Activated B cell treated with CpG ODN at 0.5 μM for 24 hours (primary cell): Measurements from ENCODE around the gene ZNF331. TPM values are rescaled to one million over a fixed set of nuclear protein-coding genes. Genes with fewer than 3 reads are reported as not detected.
A peak's percentile ranks its signal among the peaks of the same experiment; 100 is the strongest.

Source experiments
- ATAC-seq: fragments of 200-7000 bp; cut with Tn5 transposase; one replicate; pipeline ENCODE4 v1.10.0; 2021; ENCODE audit warnings: low read depth, mild to moderate bottlenecking, moderate library complexity
- CTCF ChIA-PET: fragments of 350-600 bp; sonication (Branson Sonifier 250); formaldehyde crosslinking; loops from one replicate; lab custom pipeline; 2021; ENCODE audit warnings: antibody characterized with exemption; lab: Charles Lee
- POLR2A ChIA-PET: fragments of 350-600 bp; sonication (Branson Sonifier 250); formaldehyde crosslinking; loops from one replicate; lab custom pipeline; 2021; ENCODE audit warnings: antibody characterized with exemption; lab: Charles Lee
- DNase-seq: peaks from one replicate; pipeline ENCODE4 v3.0.0; 2022
- H3K27ac Mint-ChIP-seq: one replicate; pipeline ENCODE4 v1.8.0; 2020; ENCODE audit warnings: mixed read lengths
- H3K27me3 Mint-ChIP-seq: one replicate; pipeline ENCODE4 v1.8.0; 2021; ENCODE audit warnings: mixed read lengths
- H3K36me3 Mint-ChIP-seq: one replicate; pipeline ENCODE4 v1.8.0; 2021; ENCODE audit warnings: low read depth, mixed read lengths
- H3K4me1 Mint-ChIP-seq: one replicate; pipeline ENCODE4 v1.8.0; 2021; ENCODE audit warnings: mixed read lengths
- H3K4me3 Mint-ChIP-seq: one replicate; pipeline ENCODE4 v1.8.0; 2020; ENCODE audit warnings: mild to moderate bottlenecking, mixed read lengths
- H3K9me3 Mint-ChIP-seq: one replicate; pipeline ENCODE4 v1.8.0; 2020; ENCODE audit warnings: mixed read lengths
- CTCF ChIP-seq: fragments of 200-600 bp; IDR thresholded peaks from one replicate; pipeline ENCODE4 v1.8.0; 2022; ENCODE audit warnings: antibody characterized with exemption, mild to moderate bottlenecking
- intact Hi-C: fragments of 100-400 bp; cut with micrococcal nuclease; formaldehyde crosslinking; loops from one replicate; pipeline ENCODE4 v1.15.1; 2024
- total RNA-seq: library from RNA; stranded (reverse); gene quantifications from 2 replicates; pipeline ENCODE4 v1.2.3, GENCODE V29; 2022

The ZNF331 gene
- total RNA-seq, 1 donor from 2014 or later: 31.7 TPM

DNA sequence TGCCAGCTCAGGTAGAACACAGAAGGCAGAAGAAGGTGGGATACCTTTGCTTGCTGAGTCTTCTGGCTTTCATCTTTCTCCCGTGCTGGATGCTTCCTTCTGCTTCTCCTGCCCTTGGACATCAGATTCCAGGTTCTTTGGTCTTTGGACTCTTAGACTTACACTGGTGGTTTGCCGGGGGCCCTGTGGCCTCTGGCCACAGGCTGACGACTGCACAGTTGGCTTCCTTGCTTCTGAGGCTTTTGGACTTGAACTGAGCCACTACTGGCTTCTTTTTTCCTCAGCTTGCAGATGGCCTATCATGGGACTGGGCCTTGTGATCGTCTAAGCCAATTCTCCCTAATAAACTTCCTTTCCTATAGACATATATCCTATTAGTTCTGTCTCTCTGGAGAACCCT is 19.8 kb upstream of the ZNF331 start:
- POLR2A ChIA-PET: interaction anchor here (0.9 kb wide), 1 partner anchor 323 kb away, joined by 3 read pairs; no protein-coding TSS in a partner anchor
- no peak for ATAC-seq
- no peak overlapping the region for H3K27ac Mint-ChIP-seq
- H3K9me3 Mint-ChIP-seq: peaks cover 7% of the 10 kb centered on the region
- no peak for DNase-seq
- H3K4me3 Mint-ChIP-seq: no peak overlapping the region
- CTCF ChIA-PET: no interaction called here
- peaks cover 2% of the 10 kb centered on the region for H3K27me3 Mint-ChIP-seq
- H3K4me1 Mint-ChIP-seq: peaks cover 16% of the 10 kb centered on the region
- peaks cover 11% of the 10 kb centered on the region for H3K36me3 Mint-ChIP-seq
- intact Hi-C loops: no loop called here
- no peak for TF ChIP-seq CTCF

- DNase-seq: no peak
- no peak for TF ChIP-seq CTCF
- H3K9me3 Mint-ChIP-seq: peaks cover 7% of the 10 kb centered on the region
- H3K27me3 Mint-ChIP-seq: peaks cover 2% of the 10 kb centered on the region
- peak overlapping the region; percentile 47 for H3K4me3 Mint-ChIP-seq
- ChIA-PET CTCF (no interaction called here), POLR2A (no interaction called here)
- H3K36me3 Mint-ChIP-seq: peaks cover 14% of the 10 kb centered on the region
- peak overlapping the region; percentile 27 for H3K27ac Mint-ChIP-seq
- H3K4me1 Mint-ChIP-seq: peaks cover 16% of the 10 kb centered on the region
- intact Hi-C loops: no loop called here
- no peak for ATAC-seq
These were observed 19.2 kb upstream of the ZNF331 start for GRCh38 chr19:53518716-53519115.

- ChIA-PET POLR2A (interaction anchor here (1.3 kb wide), 1 partner anchor 88 kb away, joined by 5 read pairs; the partner anchor contains the start of gene ZNF761), CTCF (no interaction called here)
- Mint-ChIP-seq H3K4me1 (peaks cover 16% of the 10 kb centered on the region), H3K27me3 (peaks cover 2% of the 10 kb centered on the region), H3K36me3 (peaks cover 16% of the 10 kb centered on the region), H3K27ac (no peak overlapping the region), H3K9me3 (peaks cover 8% of the 10 kb centered on the region), H3K4me3 (peak overlapping the region; percentile 17)
- TF ChIP-seq CTCF: no peak
- intact Hi-C loops: no loop called here
- DNase-seq: no peak
- ATAC-seq: no peak
These were observed 18.5 kb upstream of the ZNF331 start for GRCh38 chr19:53519446-53519845.

GRCh38 chr19:53520163-53520546 is 17.8 kb upstream of the ZNF331 start:
- peaks cover 9% of the 10 kb centered on the region for H3K9me3 Mint-ChIP-seq
- intact Hi-C loops: loop anchor here (1.0 to 2.0 kb wide), 8 partner anchors 17 to 1533 kb away; partner anchors contain the start of genes ZNF160, ZNF350, ZNF525 and ZNF761
- CTCF ChIA-PET: interaction anchor here (0.9 to 1.0 kb wide), 2 partner anchors 18 to 325 kb away, joined by 4 to 5 read pairs; partner anchors contain the start of gene ZNF331

More at GRCh38 chr19:53520163-53520546, 17.8 kb upstream of the ZNF331 start:
- peak overlapping the region; percentile 94 for H3K4me3 Mint-ChIP-seq
- TF ChIP-seq CTCF: no peak
- no peak for ATAC-seq
- POLR2A ChIA-PET: interaction anchor here (0.6 to 1.6 kb wide), 11 partner anchors 14 to 1439 kb away, joined by 3 to 18 read pairs (median 4); partner anchors contain the start of genes LENG8, PPP2R1A, ZNF331 and ZNF761
- DNase-seq: no peak
- H3K27me3 Mint-ChIP-seq: peaks cover under 1% of the 10 kb centered on the region
- peak overlapping the region; percentile 87 for H3K27ac Mint-ChIP-seq
- H3K4me1 Mint-ChIP-seq: peaks cover 16% of the 10 kb centered on the region
- H3K36me3 Mint-ChIP-seq: peaks cover 19% of the 10 kb centered on the region
